Activated CD4-positive, alpha-beta memory T cell treated with anti-CD3 and anti-CD28 coated beads for 36 hours (primary cell): ENCODE results near the gene PIN1. TPM values are rescaled to one million over a fixed set of nuclear protein-coding genes. Genes with fewer than 3 reads are reported as not detected.

Experiments
- CTCF ChIA-PET: fragments of 350-600 bp; sonication (Branson Sonifier 250); formaldehyde crosslinking; loops from one replicate; lab custom pipeline; 2021; ENCODE audit warnings: antibody characterized with exemption, inconsistent platforms; lab: Charles Lee
- POLR2A ChIA-PET: fragments of 350-600 bp; sonication (Branson Sonifier 250); formaldehyde crosslinking; loops from one replicate; lab custom pipeline; 2021; ENCODE audit warnings: antibody characterized with exemption; lab: Charles Lee
- DNase-seq: peaks from one replicate; pipeline ENCODE4 v3.0.0-alpha.2; 2020
- H3K27ac Mint-ChIP-seq: one replicate; pipeline ENCODE4 v1.8.0; 2021; ENCODE audit warnings: mixed read lengths
- H3K27me3 Mint-ChIP-seq: one replicate; pipeline ENCODE4 v1.8.0; 2021; ENCODE audit warnings: mixed read lengths
- H3K36me3 Mint-ChIP-seq: one replicate; pipeline ENCODE4 v1.8.0; 2021; ENCODE audit warnings: mixed read lengths
- H3K4me1 Mint-ChIP-seq: one replicate; pipeline ENCODE4 v1.8.0; 2021; ENCODE audit warnings: low read depth, mixed read lengths
- H3K4me3 Mint-ChIP-seq: one replicate; pipeline ENCODE4 v1.8.0; 2021; ENCODE audit warnings: mild to moderate bottlenecking, mixed read lengths
- H3K9me3 Mint-ChIP-seq: one replicate; pipeline ENCODE4 v1.8.0; 2021; ENCODE audit warnings: mixed read lengths
- intact Hi-C: fragments of 100-400 bp; cut with micrococcal nuclease; formaldehyde crosslinking; loops from one replicate; pipeline ENCODE4 v1.15.1; 2023
- total RNA-seq, 2 experiments: library from RNA; stranded (reverse); gene quantifications; one replicate each; pipeline ENCODE4 v1.2.3, GENCODE V29; 2021

The PIN1 gene
- total RNA-seq, 2 experiments from 2014 or later, result 85.4 to 86.1 TPM

DNA sequence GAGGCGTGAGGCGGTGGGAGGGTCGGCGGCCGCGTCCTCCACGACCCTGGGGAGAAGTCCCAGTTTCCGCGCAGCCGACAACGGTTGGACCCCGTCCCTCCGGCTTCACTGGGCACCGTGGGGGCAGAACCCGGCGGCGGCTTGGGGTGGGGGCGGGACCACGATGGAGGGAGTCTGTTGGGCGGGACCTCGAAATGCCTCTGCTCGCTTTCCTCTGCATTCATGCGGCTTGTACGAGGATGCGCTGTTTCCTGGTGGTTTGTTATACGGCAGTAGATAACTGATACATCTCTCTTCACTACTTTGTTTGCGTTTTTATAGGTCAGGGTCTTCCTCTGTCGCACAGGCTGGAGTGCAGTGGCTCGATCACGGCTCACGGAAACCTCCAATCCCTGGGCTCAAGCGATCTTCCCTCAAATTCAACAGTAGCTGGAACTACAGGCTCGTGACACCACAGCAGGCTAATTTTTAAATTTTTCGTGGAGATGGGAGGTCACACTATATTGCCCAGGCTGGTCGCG, 42.0 kb upstream of the PIN1 start:
- Mint-ChIP-seq H3K9me3 (no peaks in the 10 kb centered on the region), H3K4me3 (peak overlapping the region; percentile 80), H3K27ac (peak overlapping the region; percentile 64), H3K27me3 (no peaks in the 10 kb centered on the region), H3K4me1 (peaks cover 20% of the 10 kb centered on the region), H3K36me3 (no peaks in the 10 kb centered on the region)
- peak; percentile 79 for DNase-seq
- intact Hi-C loops, result loop anchor here (1.0 to 10.0 kb wide), 4 partner anchors 8 to 471 kb away; partner anchors contain the start of genes ZNF266, ZNF559 and ZNF562
- ChIA-PET POLR2A (interaction anchor here (2.1 kb wide), 1 partner anchor 26 kb away, joined by 6 read pairs; the partner anchor contains the start of gene FBXL12), CTCF (interaction anchor here (1.0 to 1.7 kb wide), 3 partner anchors 24 to 167 kb away, joined by 3 to 13 read pairs (median 4); partner anchors contain the start of genes FBXL12 and ZNF846)

- Mint-ChIP-seq H3K4me3 (no peak overlapping the region), H3K27ac (peak overlapping the region; percentile 64), H3K27me3 (no peaks in the 10 kb centered on the region), H3K36me3 (no peaks in the 10 kb centered on the region), H3K9me3 (no peaks in the 10 kb centered on the region), H3K4me1 (peaks cover 19% of the 10 kb centered on the region)
- ChIA-PET POLR2A (no interaction called here), CTCF (interaction anchor here (0.6 to 1.6 kb wide), 14 partner anchors 10 to 661 kb away, joined by 3 to 26 read pairs (median 4); partner anchors contain the start of genes PIN1, ZNF121, ZNF561 and ZNF846)
- intact Hi-C loops, result loop anchor here (1.0 to 10.0 kb wide), 5 partner anchors 171 to 659 kb away; partner anchors contain the start of gene ZNF266
- peak; percentile 92 for DNase-seq
Observed at GRCh38 chr19:9796113-9796773, 38.9 kb upstream of the PIN1 start.

- intact Hi-C loops, result loop anchor here (2.0 to 10.0 kb wide), 3 partner anchors 363 to 661 kb away; partner anchors contain the start of gene ZNF266
- peaks cover 15% of the 10 kb centered on the region for H3K4me1 Mint-ChIP-seq
- H3K4me3 Mint-ChIP-seq, result no peak overlapping the region
- H3K27ac Mint-ChIP-seq, result no peak overlapping the region
- no peaks in the 10 kb centered on the region for H3K27me3 Mint-ChIP-seq
- H3K9me3 Mint-ChIP-seq, result no peaks in the 10 kb centered on the region
- H3K36me3 Mint-ChIP-seq, result no peaks in the 10 kb centered on the region
- POLR2A ChIA-PET, result no interaction called here
- CTCF ChIA-PET, result interaction anchor here (0.7 to 1.4 kb wide), 4 partner anchors 151 to 593 kb away, joined by 3 to 10 read pairs (median 3); no protein-coding TSS in a partner anchor
- DNase-seq, result no peak
Observed at GRCh38 chr19:9797871-9798270, 37.2 kb upstream of the PIN1 start.

GRCh38 chr19:9799162-9799561, 36.0 kb upstream of the PIN1 start:
- Mint-ChIP-seq H3K4me3 (no peak overlapping the region), H3K4me1 (peaks cover 12% of the 10 kb centered on the region), H3K36me3 (no peaks in the 10 kb centered on the region), H3K9me3 (no peaks in the 10 kb centered on the region), H3K27me3 (no peaks in the 10 kb centered on the region), H3K27ac (no peak overlapping the region)
- DNase-seq, result no peak
- POLR2A ChIA-PET, result no interaction called here
- CTCF ChIA-PET, result interaction anchor here (1.4 kb wide), 1 partner anchor 594 kb away, joined by 3 read pairs; no protein-coding TSS in a partner anchor
- intact Hi-C loops, result loop anchor here (10.0 kb wide), 1 partner anchor 364 kb away; the partner anchor contains the start of gene ZNF266

DNA sequence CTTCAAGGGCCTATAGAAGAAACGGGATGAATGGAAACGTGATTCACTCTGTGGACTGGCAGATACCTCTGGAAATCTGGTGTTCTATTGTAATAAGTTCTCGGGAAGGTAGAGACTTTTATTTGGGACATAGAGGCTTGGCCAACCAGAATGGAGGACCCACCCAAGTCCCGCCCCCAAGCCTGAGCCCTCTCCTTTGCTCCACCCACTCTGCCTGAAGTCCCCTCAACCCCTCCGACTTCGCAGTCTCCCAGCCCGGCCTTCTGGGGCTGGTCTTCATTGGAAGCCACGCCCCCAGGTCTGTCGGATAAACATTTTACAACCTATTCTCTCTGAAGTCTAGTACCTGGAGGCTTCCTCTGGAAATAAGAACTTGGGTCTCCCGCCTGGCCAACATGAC, 33.1 kb upstream of the PIN1 start:
- H3K4me1 Mint-ChIP-seq, result peaks cover 6% of the 10 kb centered on the region
- intact Hi-C loops, result no loop called here
- no peaks in the 10 kb centered on the region for H3K9me3 Mint-ChIP-seq

GRCh38 chr19:9806803-9807202, 28.3 kb upstream of the PIN1 start:
- DNase-seq, result no peak
- intact Hi-C loops, result no loop called here
- Mint-ChIP-seq H3K36me3 (peaks cover 13% of the 10 kb centered on the region), H3K27me3 (no peaks in the 10 kb centered on the region), H3K27ac (no peak overlapping the region), H3K9me3 (no peaks in the 10 kb centered on the region), H3K4me3 (no peak overlapping the region), H3K4me1 (peaks cover 16% of the 10 kb centered on the region)
- ChIA-PET POLR2A (no interaction called here), CTCF (interaction anchor here (0.8 kb wide), 1 partner anchor 11 kb away, joined by 3 read pairs; no protein-coding TSS in a partner anchor)

More for the DNA sequence above, 33.1 kb upstream of the PIN1 start:
- DNase-seq, result no peak
- ChIA-PET CTCF (no interaction called here), POLR2A (no interaction called here)
- no peak overlapping the region for H3K4me3 Mint-ChIP-seq
- no peaks in the 10 kb centered on the region for H3K27me3 Mint-ChIP-seq
- no peak overlapping the region for H3K27ac Mint-ChIP-seq
- no peaks in the 10 kb centered on the region for H3K36me3 Mint-ChIP-seq

DNA sequence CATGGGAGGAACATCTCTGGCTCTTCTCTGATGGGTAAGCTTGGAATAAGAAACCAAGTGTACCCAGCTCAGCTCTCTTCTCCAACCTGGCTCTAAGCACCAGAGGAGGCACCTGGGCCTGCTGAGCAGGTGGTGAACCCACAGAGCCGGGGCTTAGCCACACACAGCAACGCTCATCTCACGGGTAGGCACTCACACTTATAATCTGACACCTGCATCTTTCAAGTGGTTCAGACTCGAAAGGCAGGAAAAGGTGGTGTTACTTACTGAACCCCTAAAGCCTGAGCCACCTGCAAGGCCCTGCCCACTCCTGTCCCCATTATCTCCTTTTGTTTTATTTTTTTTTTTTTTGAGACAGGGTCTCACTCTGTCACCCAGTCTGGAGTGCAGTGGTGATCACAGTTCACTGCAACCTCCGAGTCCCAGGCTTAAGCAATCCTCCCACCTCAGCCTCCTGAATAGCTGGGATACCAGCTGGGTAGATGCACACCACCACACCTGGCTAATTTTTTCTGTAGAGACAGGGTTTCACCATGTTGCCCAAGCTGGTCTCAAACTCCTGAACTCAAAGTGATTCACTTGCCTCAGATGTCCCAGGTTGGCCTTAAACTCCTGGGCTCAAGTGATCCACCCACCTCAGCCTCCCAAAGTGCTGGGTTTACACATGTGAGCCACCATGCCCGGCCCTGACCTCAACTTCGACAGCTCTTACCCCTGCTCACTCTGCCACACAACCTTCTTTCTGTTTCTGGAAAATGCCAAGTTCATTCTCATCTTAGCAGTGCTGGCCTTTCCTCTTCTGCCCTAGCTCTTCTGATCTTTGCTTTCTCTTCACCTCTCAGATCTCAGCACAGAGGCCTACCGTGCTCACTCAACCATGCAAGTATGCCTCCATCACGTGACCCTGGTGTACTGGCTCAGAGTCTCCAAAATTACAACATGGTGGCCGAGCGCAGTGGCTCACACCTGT, 26.0 kb upstream of the PIN1 start:
- POLR2A ChIA-PET, result no interaction called here
- Mint-ChIP-seq H3K4me1 (peaks cover 18% of the 10 kb centered on the region), H3K36me3 (peaks cover 17% of the 10 kb centered on the region), H3K27ac (peak overlapping the region; percentile 48), H3K9me3 (no peaks in the 10 kb centered on the region), H3K4me3 (no peak overlapping the region), H3K27me3 (no peaks in the 10 kb centered on the region)
- DNase-seq, result no peak
- intact Hi-C loops, result no loop called here
- CTCF ChIA-PET, result interaction anchor here (1.0 kb wide), 1 partner anchor 9 kb away, joined by 3 read pairs; no protein-coding TSS in a partner anchor

- H3K9me3 Mint-ChIP-seq, result peaks cover 8% of the 10 kb centered on the region
- no peak overlapping the region for H3K27ac Mint-ChIP-seq
- intact Hi-C loops, result no loop called here
- H3K27me3 Mint-ChIP-seq, result no peaks in the 10 kb centered on the region
- CTCF ChIA-PET, result no interaction called here
- POLR2A ChIA-PET, result no interaction called here
- H3K36me3 Mint-ChIP-seq, result peaks cover 28% of the 10 kb centered on the region
- H3K4me1 Mint-ChIP-seq, result peaks cover 21% of the 10 kb centered on the region
- no peak for DNase-seq
- no peak overlapping the region for H3K4me3 Mint-ChIP-seq
Observed at GRCh38 chr19:9811139-9811538, 24.0 kb upstream of the PIN1 start.

GRCh38 chr19:9818175-9818733, 16.9 kb upstream of the PIN1 start:
- Mint-ChIP-seq H3K36me3 (peaks cover 25% of the 10 kb centered on the region), H3K27ac (peak overlapping the region; percentile 91), H3K4me1 (peaks cover 30% of the 10 kb centered on the region), H3K9me3 (peaks cover 11% of the 10 kb centered on the region), H3K4me3 (peak overlapping the region; percentile 88), H3K27me3 (no peaks in the 10 kb centered on the region)
- POLR2A ChIA-PET, result interaction anchor here (1.0 kb wide), 1 partner anchor 9 kb away, joined by 8 read pairs; the partner anchor contains the start of gene UBL5
- CTCF ChIA-PET, result interaction anchor here (0.7 to 1.0 kb wide), 2 partner anchors 9 to 24 kb away, joined by 3 read pairs; no protein-coding TSS in a partner anchor
- no peak for DNase-seq
- intact Hi-C loops, result loop anchor here (2.0 kb wide), 1 partner anchor 49 kb away; the partner anchor contains the start of gene ZNF846

DNA sequence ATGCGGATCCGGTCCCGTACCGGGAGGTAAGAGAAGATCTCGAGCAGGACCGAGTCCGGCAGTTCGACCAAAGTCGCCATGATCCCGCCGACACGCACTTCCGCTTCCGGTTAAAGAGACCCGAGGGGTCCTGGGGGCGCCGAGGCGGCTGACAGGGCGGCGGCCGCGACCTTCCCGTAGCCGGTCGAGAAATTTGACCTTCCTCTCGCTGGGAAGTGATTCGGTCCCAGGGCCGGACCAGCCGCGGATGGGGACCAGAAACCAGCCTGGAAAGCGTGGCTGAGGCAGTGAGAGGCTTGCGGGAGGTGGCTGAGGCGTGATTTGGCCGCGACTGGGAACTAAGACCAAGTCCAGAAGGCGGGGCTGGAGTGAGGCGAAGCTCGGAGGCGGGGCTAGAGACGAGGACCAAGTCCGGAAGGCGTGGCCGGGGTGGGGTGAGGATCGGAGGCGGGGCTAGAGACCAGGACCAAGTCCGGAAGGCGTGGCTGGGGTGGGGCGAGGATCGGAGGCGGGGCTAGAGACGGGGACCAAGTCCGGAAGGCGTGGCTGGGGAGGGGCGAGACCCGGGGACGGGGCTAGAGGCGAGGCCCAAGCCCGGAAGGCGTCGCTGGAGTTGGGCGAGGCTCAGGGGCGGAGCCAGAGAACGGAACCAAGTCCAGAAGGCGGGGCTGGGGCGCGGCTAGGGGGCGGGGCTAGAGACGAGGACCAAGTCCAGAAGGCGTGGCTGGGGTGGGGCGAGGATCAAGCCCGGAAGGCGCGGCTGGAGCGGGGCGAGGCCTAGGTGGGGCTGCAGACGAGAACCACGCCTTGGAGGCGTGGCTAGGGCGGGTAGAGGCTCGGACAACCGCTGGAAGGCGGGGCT, 16.2 kb upstream of the PIN1 start, which contains the start of gene FBXL12:
Gene FBXL12 (minus strand): TSS at position 346 of the 862 bp plus-strand sequence. CDS start 266 bp downstream, at position 80.
- Mint-ChIP-seq H3K27me3 (no peaks in the 10 kb centered on the region), H3K27ac (peak within 1 kb of the TSS; percentile 91), H3K4me3 (peak within 1 kb of the TSS; percentile 88), H3K9me3 (peaks cover 11% of the 10 kb centered on the region), H3K4me1 (peaks cover 28% of the 10 kb centered on the region), H3K36me3 (peaks cover 23% of the 10 kb centered on the region)
- ChIA-PET CTCF (interaction anchor here (0.7 to 1.0 kb wide), 2 partner anchors 10 to 25 kb away, joined by 3 read pairs; no protein-coding TSS in a partner anchor), POLR2A (interaction anchor here (0.6 to 1.0 kb wide), 3 partner anchors 8 to 212 kb away, joined by 3 to 8 read pairs (median 6); partner anchors contain the start of gene UBL5)
- intact Hi-C loops, result loop anchor here (1.0 to 2.0 kb wide), 5 partner anchors 8 to 50 kb away; partner anchors contain the start of genes PIN1, UBL5 and ZNF846
- DNase-seq, result peak; percentile 100
